Measurements from ENCODE around the gene MAST4.

MAST4 gene

GRCh38 chr5:66896171-66896570, 300.0 kb downstream of the MAST4 start:
- DNase-seq (ENCODE audit: low read depth in 3 of 3, low spot score in 1 of 3), result no peak

GRCh38 chr5:66897356-66897755, 301.2 kb downstream of the MAST4 start:
- no peak for DNase-seq (ENCODE audit: low read depth in 3 of 3, low spot score in 1 of 3)

- DNase-seq (ENCODE audit: low read depth in 3 of 3, low spot score in 1 of 3), result no peak
These were observed 302.2 kb downstream of the MAST4 start for GRCh38 chr5:66898241-66898995.

GRCh38 chr5:66903218-66903617, 307.0 kb downstream of the MAST4 start:
- no peak for DNase-seq (ENCODE audit: low read depth in 3 of 3, low spot score in 1 of 3)

- DNase-seq (ENCODE audit: low read depth in 3 of 3, low spot score in 1 of 3), result no peak
These were observed 307.5 kb downstream of the MAST4 start for GRCh38 chr5:66903709-66904108.

GRCh38 chr5:66904189-66904588, 308.0 kb downstream of the MAST4 start:
- DNase-seq (ENCODE audit: low read depth in 3 of 3, low spot score in 1 of 3), result no peak

- DNase-seq (ENCODE audit: low read depth in 3 of 3, low spot score in 1 of 3), result no peak
These were observed 309.8 kb downstream of the MAST4 start for GRCh38 chr5:66906021-66906420.

GRCh38 chr5:66908230-66908629, 312.0 kb downstream of the MAST4 start:
- no peak for DNase-seq (ENCODE audit: low read depth in 3 of 3, low spot score in 1 of 3)

- no peak for DNase-seq (ENCODE audit: low read depth in 3 of 3, low spot score in 1 of 3)
These were observed 313.2 kb downstream of the MAST4 start for GRCh38 chr5:66909364-66909763.

GRCh38 chr5:66912787-66913186, 316.6 kb downstream of the MAST4 start:
- DNase-seq (ENCODE audit: low read depth in 3 of 3, low spot score in 1 of 3), result no peak

- no peak for DNase-seq (ENCODE audit: low read depth in 3 of 3, low spot score in 1 of 3)
These were observed 319.3 kb downstream of the MAST4 start for GRCh38 chr5:66915531-66915930.

GRCh38 chr5:66922881-66923280, 326.7 kb downstream of the MAST4 start:
- DNase-seq (ENCODE audit: low read depth in 3 of 3, low spot score in 1 of 3), result no peak

GRCh38 chr5:66923457-66923856, 327.3 kb downstream of the MAST4 start:
- DNase-seq (ENCODE audit: low read depth in 3 of 3, low spot score in 1 of 3), result no peak

- DNase-seq (ENCODE audit: low read depth in 3 of 3, low spot score in 1 of 3), result no peak
These were observed 327.7 kb downstream of the MAST4 start for GRCh38 chr5:66923922-66924321.

GRCh38 chr5:66927140-66927539, 330.9 kb downstream of the MAST4 start:
- no peak for DNase-seq (ENCODE audit: low read depth in 3 of 3, low spot score in 1 of 3)

GRCh38 chr5:66929281-66929680, 333.1 kb downstream of the MAST4 start:
- DNase-seq (ENCODE audit: low read depth in 3 of 3, low spot score in 1 of 3), result no peak

GRCh38 chr5:66929995-66930394, 333.8 kb downstream of the MAST4 start:
- no peak for DNase-seq (ENCODE audit: low read depth in 3 of 3, low spot score in 1 of 3)

- DNase-seq (ENCODE audit: low read depth in 3 of 3, low spot score in 1 of 3), result no peak
These were observed 335.5 kb downstream of the MAST4 start for GRCh38 chr5:66931651-66932050.

GRCh38 chr5:66932457-66932856, 336.3 kb downstream of the MAST4 start:
- no peak for DNase-seq (ENCODE audit: low read depth in 3 of 3, low spot score in 1 of 3)

GRCh38 chr5:66933066-66933465, 336.9 kb downstream of the MAST4 start:
- no peak for DNase-seq (ENCODE audit: low read depth in 3 of 3, low spot score in 1 of 3)

- no peak for DNase-seq (ENCODE audit: low read depth in 3 of 3, low spot score in 1 of 3)
These were observed 342.9 kb downstream of the MAST4 start for GRCh38 chr5:66939094-66939493.

GRCh38 chr5:66945389-66946349, 349.5 kb downstream of the MAST4 start:
- no peak for DNase-seq (ENCODE audit: low read depth in 3 of 3, low spot score in 1 of 3)
